GM12891 (cell line): Measurements from ENCODE around the gene CRYBA1.

ENCODE experiments used
- POLR2A ChIP-seq: IDR thresholded peaks from 2 replicates; pipeline ENCODE4 v1.6.1; 2011; ENCODE audit warnings: low read depth, low read length, control low read depth
- POLR2AphosphoS5 ChIP-seq: IDR thresholded peaks from 2 replicates; pipeline ENCODE4 v1.6.1; 2011; ENCODE audit warnings: low read depth, low read length, control low read depth

- TF ChIP-seq POLR2A (no peak), POLR2AphosphoS5 (no peak)
These were observed 4.0 kb downstream of the CRYBA1 start for GRCh38 chr17:29250666-29251065.
